ENCODE results near the gene TUBGCP6. TPM values are rescaled to one million over a fixed set of nuclear protein-coding genes. Genes with fewer than 3 reads are reported as not detected.

TUBGCP6 gene
- total and polyA plus RNA-seq, 4 donors, result 26.5 to 57.8 (median 46.4) TPM

GRCh38 chr22:50286275-50286674, 41.5 kb upstream of the TUBGCP6 start:
- TF ChIP-seq CTCF (IDR thresholded peaks at IDR 0.05; ENCODE audit: control extremely low read depth, extremely low read depth), result no peak
- Histone ChIP-seq H3K4me1 (ENCODE audit: control insufficient read depth in 5 of 5, insufficient read depth in 5 of 5, low read length in 5 of 5) (peaks cover 0 to 7% (median 4%) of the 10 kb centered on the region in 5 donors), H3K4me3 (no peak overlapping the region), H3K36me3 (ENCODE audit: control insufficient read depth in 4 of 4, insufficient read depth in 4 of 4, low read length in 4 of 4) (peaks cover 2 to 88% (median 29%) of the 10 kb centered on the region in 4 donors), H3K9ac (ENCODE audit: insufficient read depth in 1 of 2, low read length in 2 of 2) (no peak overlapping the region), H3K9me3 (ENCODE audit: control insufficient read depth in 4 of 4, insufficient read depth in 3 of 4, low read length in 3 of 4) (no peaks in the 10 kb centered on the region), H3K27ac (ENCODE audit: low read depth in 1 of 2, low read length in 1 of 2) (no peak overlapping the region), H3K27me3 (ENCODE audit: control insufficient read depth in 3 of 3, insufficient read depth in 3 of 3, low read length in 2 of 3) (no peaks in the 10 kb centered on the region)
- no peak for ATAC-seq (ENCODE audit: insufficient read depth, low FRiP score)
- 90 to 94% methylated on average over 21 of the region's 21 CpGs for WGBS, 2 donors
- DNase-seq, result no peak

DNA sequence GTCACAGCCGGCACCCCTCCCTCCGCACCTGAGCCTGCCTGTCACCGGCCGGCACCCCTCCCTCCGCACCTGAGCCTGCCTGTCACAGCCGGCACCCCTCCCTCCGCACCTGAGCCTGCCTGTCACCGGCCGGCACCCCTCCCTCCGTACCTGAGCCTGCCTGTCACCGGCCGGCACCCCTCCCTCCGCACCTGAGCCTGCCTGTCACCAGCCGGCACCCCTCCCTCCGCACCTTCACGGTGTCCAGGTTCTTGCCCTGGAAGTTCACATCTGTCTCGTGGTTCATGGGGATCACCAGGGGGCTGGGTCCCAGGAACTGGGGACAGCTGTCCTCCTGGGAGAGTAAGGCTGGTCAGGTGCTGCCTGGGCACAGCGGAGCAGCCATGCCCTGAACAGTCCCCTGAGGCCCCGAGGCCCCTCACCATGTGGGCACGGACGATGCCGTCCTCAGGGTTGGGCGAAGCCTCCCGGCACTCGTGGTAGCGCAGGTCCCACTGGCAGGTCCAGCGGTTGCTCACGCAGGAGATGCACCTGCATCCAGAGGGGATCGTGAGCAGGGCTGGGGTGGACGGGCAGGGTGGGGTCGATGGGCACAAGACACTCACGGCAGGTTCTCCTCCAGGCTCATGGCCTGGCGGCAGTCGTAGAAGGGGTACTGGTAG, 40.9 kb upstream of the TUBGCP6 start:
- 94 to 95% methylated on average over 25 to 34 of the region's 34 CpGs for WGBS, 2 donors
- peak overlapping the region in 1 of 2 donors; percentile 26 for H3K27ac ChIP-seq (ENCODE audit: low read depth in 1 of 2, low read length in 1 of 2)

DNA sequence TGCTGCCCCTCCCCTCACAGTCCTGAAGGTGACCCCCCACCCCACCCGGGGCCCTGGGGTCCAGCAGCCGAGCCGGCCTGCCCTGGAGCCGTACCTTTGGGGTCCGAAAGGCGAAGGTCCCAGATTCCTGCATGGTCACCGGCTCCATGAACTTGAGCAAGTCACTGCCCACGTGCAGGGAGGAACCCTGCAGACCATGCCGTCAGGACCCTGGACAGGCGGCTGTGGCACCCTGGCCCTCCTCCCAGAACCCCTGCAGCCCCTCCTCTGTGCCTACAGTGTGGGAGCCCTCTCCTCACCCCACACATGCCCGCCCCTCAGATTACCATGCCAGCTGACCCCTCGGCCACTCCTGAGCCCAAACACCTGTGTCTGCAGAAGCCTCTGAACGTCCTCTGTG, 39.7 kb upstream of the TUBGCP6 start:
- DNase-seq (no peak), ATAC-seq (ENCODE audit: insufficient read depth, low FRiP score) (no peak)
- H3K27ac ChIP-seq (ENCODE audit: low read depth in 1 of 2, low read length in 1 of 2), result peak overlapping the region in 1 of 2 donors; percentile 2
- TF ChIP-seq CTCF (IDR thresholded peaks at IDR 0.05; ENCODE audit: control extremely low read depth, extremely low read depth), result no peak
- no peak overlapping the region for H3K4me3 ChIP-seq
- no peaks in the 10 kb centered on the region for H3K9me3 ChIP-seq (ENCODE audit: control insufficient read depth in 4 of 4, insufficient read depth in 3 of 4, low read length in 3 of 4)
- no peaks in the 10 kb centered on the region for H3K27me3 ChIP-seq (ENCODE audit: control insufficient read depth in 3 of 3, insufficient read depth in 3 of 3, low read length in 2 of 3)
- H3K9ac ChIP-seq (ENCODE audit: insufficient read depth in 1 of 2, low read length in 2 of 2), result no peak overlapping the region
- H3K4me1 ChIP-seq (ENCODE audit: control insufficient read depth in 5 of 5, insufficient read depth in 5 of 5, low read length in 5 of 5), result peaks cover 0 to 7% (median 4%) of the 10 kb centered on the region in 5 donors
- 89 to 92% methylated on average over 13 of the region's 13 CpGs for WGBS, 2 donors
- H3K36me3 ChIP-seq (ENCODE audit: control insufficient read depth in 4 of 4, insufficient read depth in 4 of 4, low read length in 4 of 4), result peaks cover 7 to 93% (median 32%) of the 10 kb centered on the region in 4 donors

More for the DNA sequence above, 40.9 kb upstream of the TUBGCP6 start:
- no peak overlapping the region for H3K4me3 ChIP-seq
- H3K9ac ChIP-seq (ENCODE audit: insufficient read depth in 1 of 2, low read length in 2 of 2), result no peak overlapping the region
- no peaks in the 10 kb centered on the region for H3K27me3 ChIP-seq (ENCODE audit: control insufficient read depth in 3 of 3, insufficient read depth in 3 of 3, low read length in 2 of 3)
- peaks cover 0 to 7% (median 4%) of the 10 kb centered on the region in 5 donors for H3K4me1 ChIP-seq (ENCODE audit: control insufficient read depth in 5 of 5, insufficient read depth in 5 of 5, low read length in 5 of 5)
- ATAC-seq (ENCODE audit: insufficient read depth, low FRiP score) (no peak), DNase-seq (no peak)
- no peaks in the 10 kb centered on the region for H3K9me3 ChIP-seq (ENCODE audit: control insufficient read depth in 4 of 4, insufficient read depth in 3 of 4, low read length in 3 of 4)
- peaks cover 7 to 90% (median 30%) of the 10 kb centered on the region in 4 donors for H3K36me3 ChIP-seq (ENCODE audit: control insufficient read depth in 4 of 4, insufficient read depth in 4 of 4, low read length in 4 of 4)
- TF ChIP-seq CTCF (IDR thresholded peaks at IDR 0.05; ENCODE audit: control extremely low read depth, extremely low read depth), result no peak

Measured in lung (tissue), 12 donors.